Measurements from ENCODE around the gene BAIAP2L2.

GRCh38 chr22:38083931-38084631, 26.4 kb downstream of the BAIAP2L2 start, which contains the start of gene SLC16A8:
- TF ChIP-seq ZC3H10 (CRISPR knock-in tag; IDR thresholded peaks at IDR 0.05): no peak
- TF ChIP-seq PPARA (CRISPR knock-in tag; IDR thresholded peaks at IDR 0.05; ENCODE audit: borderline replicate concordance): no peak
- no peak for TF ChIP-seq ZFP3 (CRISPR knock-in tag; IDR thresholded peaks at IDR 0.05)
- TF ChIP-seq BACH2 (CRISPR knock-in tag; IDR thresholded peaks at IDR 0.05; ENCODE audit: borderline replicate concordance): no peak
- no peak for TF ChIP-seq PATZ1 (CRISPR knock-in tag; IDR thresholded peaks at IDR 0.05; ENCODE audit: borderline replicate concordance)
- TF ChIP-seq CSDC2 (CRISPR knock-in tag; IDR thresholded peaks at IDR 0.05): no peak
- no peak for TF ChIP-seq TCF4 (CRISPR knock-in tag; IDR thresholded peaks at IDR 0.05; ENCODE audit: borderline replicate concordance)
- no peak for TF ChIP-seq ARNTL (CRISPR knock-in tag; IDR thresholded peaks at IDR 0.05; ENCODE audit: borderline replicate concordance, low read depth)
- TF ChIP-seq RARB (CRISPR knock-in tag; IDR thresholded peaks at IDR 0.05): no peak
- TF ChIP-seq ISL1 (CRISPR knock-in tag; IDR thresholded peaks at IDR 0.05): no peak
- no peak for TF ChIP-seq CREB5 (CRISPR knock-in tag; IDR thresholded peaks at IDR 0.05; ENCODE audit: low read depth)

All from SK-N-SH treated with all-trans-retinoic acid at 6 μM for 48 hours (cell line).